Ascending aorta (tissue), 2 donors: ENCODE data around the gene ATXN1. TPM values are rescaled to one million over a fixed set of nuclear protein-coding genes. Genes with fewer than 3 reads are reported as not detected.

Experiments used
- DNase-seq, 2 donors: peaks; one replicate each; pipeline ENCODE4 v3.0.0-alpha.2; 2019; ENCODE audit warnings: low spot score in 2 of 2
- H3K27ac ChIP-seq, 2 donors: fragments of 200-600 bp; sonication (generic); one replicate each; pipeline ENCODE4 v1.5.1; 2016 to 2017; ENCODE audit warnings: mild to moderate bottlenecking in 1 of 2
- H3K27me3 ChIP-seq: fragments of 200-600 bp; sonication (generic); one replicate; pipeline ENCODE4 v1.5.1; 2017
- H3K36me3 ChIP-seq, 2 donors: fragments of 200-600 bp; sonication (generic); one replicate each; pipeline ENCODE4 v1.5.1; 2016
- H3K4me1 ChIP-seq, 2 donors: fragments of 200-600 bp; sonication (generic); one replicate each; pipeline ENCODE4 v1.5.1; 2016 to 2017; ENCODE audit warnings: mild to moderate bottlenecking in 1 of 2
- H3K4me3 ChIP-seq, 2 donors: fragments of 200-600 bp; sonication (generic); one replicate each; pipeline ENCODE4 v1.5.1; 2016 to 2017; ENCODE audit warnings: mild to moderate bottlenecking in 1 of 2
- H3K9me3 ChIP-seq, 2 donors: fragments of 200-600 bp; sonication (generic); one replicate each; pipeline ENCODE4 v1.5.1; 2016
- intact Hi-C: fragments of 100-400 bp; cut with DNase I; formaldehyde crosslinking; loops from one replicate; pipeline ENCODE4 v1.15.1; 2023
- total RNA-seq: library from RNA; depleted of rRNA; stranded (reverse); fragments of >200 nt; gene quantifications from one replicate; pipeline ENCODE4 v1.1.0, GENCODE V29; 2016
- TF ChIP-seq, protein P1 (sequence below), 3 experiments: fragments of 200-600 bp in 2 of 3; fragments of 450-650 bp in 1 of 3; sonication (generic) in 2 of 3; IDR thresholded peaks; one replicate each; pipeline ENCODE4 v1.5.1; 2016 to 2019; ENCODE audit warnings: antibody characterized with exemption in 3 of 3, mild to moderate bottlenecking in 1 of 3, moderate library complexity in 1 of 3

The ATXN1 gene
- total RNA-seq, 1 donor from 2014 or later = 68.3 TPM

GRCh38 chr6:16488813-16489212 lies 272.4 kb downstream of the ATXN1 start:
- Histone ChIP-seq H3K4me3 (no peak overlapping the region), H3K27me3 (no peaks in the 10 kb centered on the region), H3K36me3 (peaks cover 3 to 18% of the 10 kb centered on the region in 2 donors), H3K27ac (no peak overlapping the region), H3K9me3 (no peaks in the 10 kb centered on the region), H3K4me1 (no peaks in the 10 kb centered on the region)
- DNase-seq = no peak
- intact Hi-C loops = no loop called here
- TF ChIP-seq, protein P1, sequence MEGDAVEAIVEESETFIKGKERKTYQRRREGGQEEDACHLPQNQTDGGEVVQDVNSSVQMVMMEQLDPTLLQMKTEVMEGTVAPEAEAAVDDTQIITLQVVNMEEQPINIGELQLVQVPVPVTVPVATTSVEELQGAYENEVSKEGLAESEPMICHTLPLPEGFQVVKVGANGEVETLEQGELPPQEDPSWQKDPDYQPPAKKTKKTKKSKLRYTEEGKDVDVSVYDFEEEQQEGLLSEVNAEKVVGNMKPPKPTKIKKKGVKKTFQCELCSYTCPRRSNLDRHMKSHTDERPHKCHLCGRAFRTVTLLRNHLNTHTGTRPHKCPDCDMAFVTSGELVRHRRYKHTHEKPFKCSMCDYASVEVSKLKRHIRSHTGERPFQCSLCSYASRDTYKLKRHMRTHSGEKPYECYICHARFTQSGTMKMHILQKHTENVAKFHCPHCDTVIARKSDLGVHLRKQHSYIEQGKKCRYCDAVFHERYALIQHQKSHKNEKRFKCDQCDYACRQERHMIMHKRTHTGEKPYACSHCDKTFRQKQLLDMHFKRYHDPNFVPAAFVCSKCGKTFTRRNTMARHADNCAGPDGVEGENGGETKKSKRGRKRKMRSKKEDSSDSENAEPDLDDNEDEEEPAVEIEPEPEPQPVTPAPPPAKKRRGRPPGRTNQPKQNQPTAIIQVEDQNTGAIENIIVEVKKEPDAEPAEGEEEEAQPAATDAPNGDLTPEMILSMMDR (IDR thresholded peaks at IDR 0.05) = no peak

DNA sequence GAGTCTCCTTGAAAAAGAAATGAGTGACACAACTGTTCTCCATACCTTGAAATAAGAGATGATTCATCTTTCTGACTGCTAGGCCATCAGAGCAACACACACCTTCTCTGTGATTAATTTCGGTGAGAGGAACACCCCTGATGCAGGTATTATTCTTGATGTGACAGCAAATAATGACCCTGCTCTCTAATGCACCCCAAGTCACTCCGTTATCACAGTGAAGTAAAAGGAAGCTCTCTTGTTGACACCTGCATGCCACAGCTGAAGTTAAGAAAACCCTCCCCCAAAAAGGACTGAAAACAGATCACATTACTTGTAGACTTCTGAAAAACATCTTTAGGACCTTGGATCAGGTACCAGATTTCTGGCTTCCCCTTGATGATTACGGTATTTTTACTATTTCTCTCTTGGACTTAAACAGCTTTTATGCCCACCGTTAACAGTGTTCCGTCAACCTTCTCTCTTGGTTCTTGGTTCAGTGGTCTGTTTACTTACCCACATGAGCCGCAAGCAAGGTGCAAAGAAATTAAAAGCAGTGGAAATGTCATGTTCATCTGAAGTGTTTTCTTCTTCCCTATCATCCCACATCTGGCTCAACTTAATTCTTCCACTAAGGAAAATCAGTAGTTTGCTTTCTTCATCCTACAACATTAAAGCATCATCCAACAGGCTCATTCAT lies 273.1 kb downstream of the ATXN1 start:
- Histone ChIP-seq H3K27ac (no peak overlapping the region), H3K4me3 (no peak overlapping the region), H3K4me1 (no peaks in the 10 kb centered on the region), H3K27me3 (no peaks in the 10 kb centered on the region), H3K36me3 (peaks cover 5 to 25% of the 10 kb centered on the region in 2 donors), H3K9me3 (no peaks in the 10 kb centered on the region)
- TF ChIP-seq, protein P1 (IDR thresholded peaks at IDR 0.05) = no peak
- DNase-seq = no peak
- intact Hi-C loops = no loop called here

- intact Hi-C loops = no loop called here
- Histone ChIP-seq H3K4me1 (no peaks in the 10 kb centered on the region), H3K4me3 (no peak overlapping the region), H3K27ac (no peak overlapping the region), H3K36me3 (peaks cover 5 to 29% of the 10 kb centered on the region in 2 donors), H3K9me3 (no peaks in the 10 kb centered on the region), H3K27me3 (no peaks in the 10 kb centered on the region)
- DNase-seq = no peak
- TF ChIP-seq, protein P1 (IDR thresholded peaks at IDR 0.05) = no peak
Observed at GRCh38 chr6:16486661-16487060, 274.6 kb downstream of the ATXN1 start.

GRCh38 chr6:16483315-16483875 lies 277.9 kb downstream of the ATXN1 start:
- intact Hi-C loops = no loop called here
- Histone ChIP-seq H3K27me3 (no peaks in the 10 kb centered on the region), H3K36me3 (peaks cover 5 to 29% of the 10 kb centered on the region in 2 donors), H3K4me1 (no peaks in the 10 kb centered on the region), H3K27ac (no peak overlapping the region), H3K4me3 (no peak overlapping the region), H3K9me3 (no peaks in the 10 kb centered on the region)
- DNase-seq = no peak
- TF ChIP-seq, protein P1 (IDR thresholded peaks at IDR 0.05) = no peak

GRCh38 chr6:16482702-16483314 lies 278.5 kb downstream of the ATXN1 start:
- peaks cover 5 to 29% of the 10 kb centered on the region in 2 donors for H3K36me3 ChIP-seq
- intact Hi-C loops = no loop called here
- no peaks in the 10 kb centered on the region for H3K9me3 ChIP-seq
- TF ChIP-seq, protein P1 (IDR thresholded peaks at IDR 0.05) = no peak
- H3K27ac ChIP-seq = no peak overlapping the region
- no peak for DNase-seq
- no peaks in the 10 kb centered on the region for H3K4me1 ChIP-seq
- no peaks in the 10 kb centered on the region for H3K27me3 ChIP-seq
- H3K4me3 ChIP-seq = no peak overlapping the region
